NCI-H510A treated with DMSO at 0.1 percent for 48 hours (cell line): ENCODE data around the gene NTF3.

Experiments used
- DNase-seq: peaks from one replicate; lab custom pipeline; 2025; lab: John Stamatoyannopoulos, UW

NTF3 gene

GRCh38 chr12:5432011-5432400 lies at the start of gene NTF3:
Gene NTF3 (plus strand): TSS chr12:5432108. CDS start chr12:5432325, 217 bp downstream.
- no peak for DNase-seq

- DNase-seq = no peak
Measured at GRCh38 chr12:5384015-5384414, 47.9 kb upstream of the NTF3 start.

DNA sequence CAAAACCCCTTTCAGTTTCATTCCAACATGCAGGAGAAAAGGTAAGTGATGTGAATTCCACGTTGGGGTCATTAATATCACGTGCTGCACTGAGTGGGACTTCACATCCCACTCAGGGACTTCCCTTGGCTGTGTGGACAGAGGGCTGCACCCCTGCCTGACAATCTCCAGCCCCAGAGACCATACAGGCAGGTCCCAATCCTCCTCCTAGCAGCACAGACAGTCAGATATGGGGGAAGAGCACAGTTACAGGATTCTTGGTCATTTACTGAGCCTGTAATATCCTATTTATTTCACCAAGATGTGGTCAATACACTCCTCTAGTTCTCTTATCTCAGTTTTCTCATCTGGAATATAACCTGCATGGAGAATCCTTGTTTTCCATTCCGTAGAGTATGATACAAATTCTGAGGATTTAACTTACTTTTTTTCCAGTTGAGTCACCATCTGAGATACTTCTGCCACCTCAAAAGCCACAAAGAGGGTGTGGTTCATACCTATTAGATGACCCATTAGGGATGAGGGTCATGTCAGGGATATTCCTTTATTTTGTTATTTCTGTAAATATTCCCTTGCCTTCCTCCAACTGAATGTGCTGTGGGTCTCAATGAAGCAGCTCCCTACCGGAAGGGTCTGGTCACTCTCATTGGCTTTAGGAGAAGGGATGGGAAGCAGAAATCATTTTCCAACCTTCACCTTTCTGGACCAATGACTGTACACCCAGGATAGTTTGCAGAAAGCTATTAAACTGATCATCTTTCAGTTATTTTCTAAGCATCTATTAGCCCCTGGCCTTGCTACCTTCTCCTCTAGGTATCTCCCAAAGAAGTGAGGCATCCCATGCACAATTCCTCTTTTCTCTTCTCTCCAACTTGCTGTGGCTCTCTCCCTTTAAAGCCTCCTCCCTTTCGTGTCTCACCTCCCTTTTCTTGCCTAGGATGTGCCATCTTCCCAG lies 43.0 kb upstream of the NTF3 start:
- DNase-seq = no peak

DNA sequence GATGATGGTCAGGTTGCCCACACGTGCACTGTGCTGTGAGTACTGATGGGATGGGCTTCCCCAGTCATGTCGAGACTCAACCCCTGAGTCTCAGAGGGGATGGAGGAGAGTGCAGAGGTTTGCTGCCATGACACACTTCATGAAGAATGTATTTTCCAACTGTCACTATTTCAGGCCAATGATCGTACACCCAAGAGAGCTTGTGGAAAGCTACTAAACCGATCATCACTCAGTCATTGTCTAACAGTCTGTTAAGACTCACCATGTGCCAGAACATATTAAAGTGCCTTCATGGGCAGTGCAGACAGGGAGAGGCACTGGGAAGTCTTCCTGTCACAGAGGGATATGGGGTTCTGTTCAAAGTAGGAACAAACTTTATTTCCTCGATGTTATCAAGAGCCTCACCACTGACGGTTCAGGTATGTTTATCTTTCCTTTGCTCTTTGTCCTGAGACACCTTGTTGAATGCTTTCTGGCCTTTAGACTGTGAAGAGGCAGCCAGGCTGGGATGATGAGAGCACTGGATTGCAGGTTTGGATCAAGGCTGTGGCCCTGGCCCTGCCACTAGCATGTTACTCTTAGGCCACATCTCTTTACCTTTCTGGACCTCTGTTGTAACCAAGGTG lies 41.6 kb upstream of the NTF3 start:
- no peak for DNase-seq

GRCh38 chr12:5391653-5392052 lies 40.3 kb upstream of the NTF3 start:
- DNase-seq = no peak

DNA sequence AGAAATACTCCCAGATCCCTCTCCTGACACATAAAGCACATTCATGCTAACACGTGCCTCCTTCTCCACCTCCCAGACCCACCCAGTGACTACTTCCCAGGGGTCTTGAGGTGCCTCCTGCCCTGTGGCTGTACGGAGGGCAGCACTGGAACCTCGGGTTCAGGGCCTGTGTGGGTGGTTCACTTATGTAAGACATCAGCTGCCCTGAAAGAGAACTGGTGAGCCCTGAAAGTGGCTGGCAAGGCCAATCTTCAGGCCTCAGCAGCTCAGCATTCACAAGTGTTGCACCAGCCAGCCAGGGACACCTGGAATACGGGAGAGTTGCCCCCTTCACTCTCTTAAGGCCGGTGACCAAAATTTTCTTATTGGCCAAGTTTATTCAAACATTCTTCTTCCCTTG lies 38.9 kb upstream of the NTF3 start:
- DNase-seq = no peak

GRCh38 chr12:5395443-5396271 lies 36.3 kb upstream of the NTF3 start:
- peak; percentile 86 for DNase-seq

- DNase-seq = no peak
Measured at GRCh38 chr12:5396541-5396940, 35.4 kb upstream of the NTF3 start.

- no peak for DNase-seq
Measured at GRCh38 chr12:5399266-5399665, 32.6 kb upstream of the NTF3 start.

DNA sequence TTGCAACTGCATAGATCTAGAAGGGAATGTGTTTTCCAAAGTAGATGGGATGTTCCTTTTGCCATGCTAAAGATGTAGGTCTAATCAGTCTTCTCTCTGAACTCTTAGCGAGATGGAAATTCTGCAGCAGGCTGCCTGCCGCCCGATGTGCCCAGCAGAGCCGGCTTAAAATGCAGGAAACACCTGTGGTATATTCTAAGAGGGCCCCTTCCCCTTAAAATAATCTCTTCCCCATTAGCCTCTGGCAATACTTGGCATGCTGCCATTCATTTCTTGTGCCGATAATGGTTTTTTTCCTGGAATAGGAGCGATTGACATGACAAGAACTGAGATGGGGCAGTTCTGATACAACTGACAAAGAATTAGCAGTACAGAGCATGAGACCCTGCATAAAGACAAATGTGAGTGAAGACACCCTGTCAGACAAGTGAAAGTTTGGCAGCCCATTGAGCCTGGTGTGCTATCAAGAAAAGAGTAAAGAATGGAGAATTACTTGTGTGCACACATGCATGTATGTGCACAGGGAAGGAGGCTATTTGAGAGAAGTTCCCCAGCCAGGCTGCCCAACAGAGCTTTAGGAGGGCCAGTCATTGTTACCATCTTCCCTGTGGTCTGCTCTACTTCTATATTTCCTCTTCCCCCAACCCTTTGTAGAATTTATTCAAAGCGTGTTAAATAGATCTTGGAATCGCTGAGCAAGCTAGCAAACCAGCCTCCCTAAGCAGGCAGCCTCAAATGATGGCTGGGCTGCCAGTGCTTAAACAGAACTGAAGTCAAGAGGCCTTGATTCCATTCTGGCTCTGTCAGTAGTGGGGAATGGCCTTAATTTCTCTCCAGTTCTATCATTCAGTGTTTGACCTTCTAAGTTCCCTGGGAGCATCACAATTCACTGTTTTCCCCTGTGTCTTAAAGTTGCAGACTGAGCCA lies 29.6 kb upstream of the NTF3 start:
- no peak for DNase-seq

- no peak for DNase-seq
Measured at GRCh38 chr12:5403411-5403810, 28.5 kb upstream of the NTF3 start.

DNA sequence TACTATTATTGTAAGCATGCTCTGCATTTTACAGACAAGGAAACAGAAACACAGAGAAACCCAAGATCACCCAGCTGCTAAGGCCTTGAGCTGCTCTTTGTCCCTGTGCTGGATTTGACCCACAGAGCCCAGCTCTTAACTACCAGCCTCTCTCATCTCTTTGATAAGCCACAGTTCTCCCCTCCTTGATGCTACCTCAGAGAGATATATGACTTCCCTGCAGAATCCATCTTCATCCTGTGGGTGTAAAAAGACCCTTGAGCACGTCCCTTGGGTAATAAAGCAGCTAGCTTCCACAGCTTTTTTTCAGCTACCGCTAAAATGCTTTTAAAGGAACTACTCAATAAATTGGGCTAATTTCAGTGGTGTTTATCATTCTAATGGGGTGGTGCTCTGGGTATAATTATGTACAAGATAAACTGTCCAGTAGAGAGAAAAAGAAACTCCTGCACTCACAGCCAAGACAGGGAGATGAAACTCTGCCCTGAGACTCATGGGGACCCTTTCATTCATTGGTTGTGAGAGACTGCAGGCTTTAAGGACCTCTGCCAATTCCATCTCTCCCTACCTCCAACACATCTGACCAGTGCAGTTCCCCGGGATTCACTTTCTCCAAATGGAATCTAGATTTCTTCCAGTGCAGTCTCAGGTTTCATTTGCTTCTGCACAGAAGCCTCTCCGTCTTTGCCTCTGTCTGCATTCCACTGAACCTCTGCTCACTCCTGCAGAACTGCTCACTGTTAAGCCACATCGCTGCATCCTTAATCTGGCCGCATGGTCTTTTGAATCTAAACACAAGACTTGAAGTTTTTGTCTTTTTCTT lies 24.7 kb upstream of the NTF3 start:
- no peak for DNase-seq

DNA sequence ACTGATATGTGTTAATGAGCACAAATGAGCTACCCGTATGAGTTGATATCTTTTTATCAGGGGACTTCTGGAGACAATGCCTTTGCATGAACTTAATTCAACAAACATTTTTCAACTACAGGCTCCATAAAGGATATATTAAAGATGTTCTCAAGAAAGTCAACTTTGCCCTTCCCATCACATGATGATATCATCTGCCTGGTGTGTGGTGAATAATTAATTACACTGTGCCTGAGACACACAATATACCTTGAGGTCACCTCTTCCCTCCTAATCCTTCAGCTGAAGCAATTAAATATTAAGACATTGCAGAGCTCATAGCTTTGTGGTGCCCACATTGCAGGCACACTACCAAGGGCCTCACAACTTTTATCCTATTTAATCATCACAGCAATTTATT lies 22.3 kb upstream of the NTF3 start:
- no peak for DNase-seq

DNA sequence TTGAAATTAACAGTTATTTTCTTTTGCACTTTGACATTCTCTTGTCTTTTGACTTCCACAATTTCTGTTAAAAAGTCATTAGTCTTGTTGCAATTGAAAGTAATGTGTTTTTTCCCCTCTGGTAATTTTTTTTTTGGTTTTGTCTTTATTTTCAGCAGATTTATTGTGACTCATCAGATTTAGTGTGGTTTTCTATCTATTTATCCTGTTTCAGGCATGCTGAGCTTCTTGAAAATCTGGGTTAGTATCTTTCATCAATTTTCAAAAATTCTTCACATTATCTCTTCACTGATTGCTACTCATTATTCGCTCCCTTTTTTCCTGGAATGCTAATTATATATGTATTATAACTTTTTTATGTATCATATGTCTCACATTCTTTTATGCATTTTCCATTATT lies 15.3 kb upstream of the NTF3 start:
- DNase-seq = no peak

DNA sequence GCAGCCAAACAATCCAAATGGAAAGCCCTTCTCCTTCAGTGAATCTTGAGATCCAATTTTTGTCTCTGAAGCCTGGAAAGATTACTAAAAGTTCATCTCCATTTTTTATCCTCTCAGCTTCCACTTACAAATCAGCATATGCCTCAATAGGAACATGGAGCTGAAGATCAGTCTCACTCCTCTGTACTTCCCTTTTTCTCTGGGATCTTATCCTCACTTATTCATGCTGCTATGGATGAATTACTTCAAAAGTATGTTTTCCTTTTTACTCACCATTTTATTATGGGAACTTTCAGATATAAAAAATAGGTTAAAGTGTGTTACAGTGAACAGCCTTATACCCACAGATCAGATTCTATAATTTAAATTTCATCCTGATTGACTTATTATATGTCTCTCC lies 14.4 kb upstream of the NTF3 start:
- DNase-seq = no peak

DNA sequence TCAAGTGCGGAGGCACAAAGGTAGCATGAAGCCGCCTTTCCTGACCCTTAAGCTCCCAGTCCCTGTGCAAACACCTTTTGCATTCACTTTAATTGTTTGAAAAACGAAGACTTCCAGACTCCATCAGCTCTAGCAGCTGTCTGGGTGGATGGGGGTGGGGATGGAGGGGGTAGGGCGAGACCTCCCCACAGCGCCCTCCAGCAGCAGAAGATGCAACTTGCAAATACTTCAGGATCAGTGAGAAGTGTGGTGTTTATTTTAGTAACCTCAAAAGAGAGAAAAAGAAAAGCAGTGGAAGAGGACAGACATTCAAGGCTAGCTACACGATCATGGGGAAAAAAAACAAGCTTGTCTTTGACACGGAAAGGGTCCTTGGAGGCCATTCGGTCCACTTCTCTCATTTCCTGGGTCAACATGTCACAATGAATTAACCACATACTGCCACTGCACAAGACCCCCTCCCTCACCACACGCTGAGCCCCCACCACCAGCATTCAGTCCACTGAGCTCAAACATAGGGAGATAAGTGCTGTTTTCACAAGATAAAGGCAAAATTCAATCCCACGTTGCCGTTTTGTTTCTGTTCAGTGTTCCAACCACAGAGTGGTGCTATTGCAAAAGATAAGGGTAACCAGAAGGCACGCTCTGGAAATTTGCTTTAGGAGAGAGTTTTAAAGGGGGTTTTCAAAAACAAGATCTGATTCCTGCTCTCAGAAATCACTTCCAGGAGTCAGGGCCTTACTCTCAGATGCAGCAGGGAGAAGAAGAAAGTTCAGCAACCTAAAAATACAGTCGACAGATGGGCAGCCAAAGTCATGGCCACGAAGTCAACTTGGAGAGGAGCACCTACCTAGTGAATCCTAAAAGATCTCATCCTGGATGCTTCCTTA lies 3.3 kb upstream of the NTF3 start:
- DNase-seq = no peak

- DNase-seq = no peak
Measured at GRCh38 chr12:5429741-5430557, 2.0 kb upstream of the NTF3 start.
